DOHH2 (cell line): ENCODE data around the gene C1QTNF1.
"Not testable (repeated sequence)": the region's sequence is repeated elsewhere in the genome, so short reads cannot be mapped to it uniquely, and the experiment has no call there.

Source experiments
- H3F3A ChIP-seq: fragments of 200-600 bp; sonication (generic), shearing (Covaris generic); 2 replicates; pipeline ENCODE4 v1.6.0; 2016; ENCODE audit warnings: antibody characterized with exemption, mild to moderate bottlenecking; ENCODE audit not compliant: control insufficient read depth, insufficient read depth
- H3K27ac ChIP-seq: fragments of 200-600 bp; sonication (generic); 2 replicates; pipeline ENCODE4 v1.5.1; 2014; ENCODE audit warnings: low read depth, mild to moderate bottlenecking, low read length, moderate library complexity
- H3K27me3 ChIP-seq: fragments of 200-600 bp; sonication (generic); 2 replicates; pipeline ENCODE4 v1.6.1; 2014; ENCODE audit warnings: mild to moderate bottlenecking, low read length, mixed read lengths; ENCODE audit not compliant: control insufficient read depth
- H3K36me3 ChIP-seq: fragments of 200-600 bp; sonication (generic); 2 replicates; pipeline ENCODE4 v1.6.1; 2014; ENCODE audit warnings: mild to moderate bottlenecking, low read length, moderate library complexity, mixed read lengths; ENCODE audit not compliant: control insufficient read depth
- H3K4me1 ChIP-seq: fragments of 200-600 bp; sonication (generic); 2 replicates; pipeline ENCODE4 v1.6.1; 2014; ENCODE audit warnings: mild to moderate bottlenecking, low read length, mixed read lengths; ENCODE audit not compliant: control insufficient read depth
- H3K4me2 ChIP-seq: fragments of 200-600 bp; sonication (generic); 2 replicates; pipeline ENCODE4 v1.6.0; 2014; ENCODE audit warnings: mild to moderate bottlenecking, low read length, moderate library complexity
- H3K4me3 ChIP-seq: fragments of 200-600 bp; sonication (generic); 2 replicates; pipeline ENCODE4 v1.5.1; 2014; ENCODE audit warnings: mild to moderate bottlenecking, low read length, mixed read lengths
- H3K79me2 ChIP-seq: fragments of 200-600 bp; sonication (generic); 2 replicates; pipeline ENCODE4 v1.6.1; 2014; ENCODE audit warnings: mild to moderate bottlenecking, low read length, mixed read lengths; ENCODE audit not compliant: control insufficient read depth
- H3K9me2 ChIP-seq: fragments of 200-600 bp; sonication (generic); replicated peaks from 2 replicates; pipeline ENCODE4 v1.6.1; 2014; ENCODE audit warnings: mild to moderate bottlenecking, low read length, mixed read lengths; ENCODE audit not compliant: control insufficient read depth
- H3K9me3 ChIP-seq: fragments of 200-600 bp; sonication (generic); 2 replicates; pipeline ENCODE4 v1.6.1; 2014; ENCODE audit warnings: antibody characterized with exemption, low read length, mixed read lengths; ENCODE audit not compliant: control insufficient read depth, insufficient read depth
- H4K20me1 ChIP-seq: fragments of 200-600 bp; sonication (generic); 2 replicates; pipeline ENCODE4 v1.6.0; 2014; ENCODE audit warnings: low read depth, mild to moderate bottlenecking, antibody characterized with exemption, low read length, moderate library complexity; ENCODE audit not compliant: control insufficient read depth, insufficient read depth
- EZH2phosphoT487 ChIP-seq: fragments of 200-600 bp; sonication (generic); IDR thresholded peaks from 2 replicates; pipeline ENCODE4 v1.6.1; 2017; ENCODE audit warnings: borderline replicate concordance, mild to moderate bottlenecking, antibody characterized with exemption, low read length, moderate library complexity, mixed read lengths
- TF ChIP-seq, protein P1 (sequence below): fragments of 200-600 bp; sonication (generic); IDR thresholded peaks from one replicate; pipeline ENCODE4 v1.5.1; 2014; ENCODE audit warnings: antibody characterized with exemption, mild to moderate bottlenecking, low read depth, low read length; ENCODE audit not compliant: poor library complexity, severe bottlenecking

The C1QTNF1 gene

DNA sequence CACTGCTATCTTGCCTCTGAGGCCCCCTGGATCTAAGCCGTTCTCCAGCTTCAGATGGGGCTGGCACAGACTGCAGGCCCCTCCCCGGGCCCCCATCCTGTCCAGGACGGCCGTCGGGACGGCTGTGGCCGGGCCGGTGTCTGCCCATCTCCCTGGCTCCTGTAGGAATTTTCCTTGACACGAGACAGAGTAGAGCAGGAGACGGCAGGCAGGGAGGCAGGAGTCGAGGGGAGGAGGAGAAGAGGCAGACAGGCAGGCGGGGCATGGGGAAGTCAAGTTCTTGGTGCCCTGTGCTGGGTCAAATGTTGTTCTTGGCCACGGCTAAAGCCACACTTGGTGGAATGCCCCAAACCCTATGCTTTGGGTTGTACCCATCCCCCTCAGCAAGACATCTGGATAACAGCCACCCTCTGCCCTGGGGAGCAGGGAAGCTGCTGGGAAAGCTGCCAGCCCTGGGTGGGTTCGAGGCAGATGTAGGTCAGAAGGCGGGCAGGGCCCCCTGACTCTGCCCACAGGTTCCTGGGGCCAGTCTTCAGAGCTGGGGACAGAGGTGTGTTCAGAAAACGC is 4.0 kb downstream of the C1QTNF1 start:
- Histone ChIP-seq H3K36me3 (no peaks in the 10 kb centered on the region), H3K4me1 (peaks cover 4% of the 10 kb centered on the region; the same call in 1 of the 2 replicates), H3K9me2 (no peaks in the 10 kb centered on the region), H3K27ac (no peak overlapping the region), H3K9me3 (no peaks in the 10 kb centered on the region), H3K27me3 (peaks cover 43% of the 10 kb centered on the region), H3F3A (no peaks in the 10 kb centered on the region), H3K79me2 (no peaks in the 10 kb centered on the region), H3K4me3 (no peak overlapping the region), H3K4me2 (no peak overlapping the region), H4K20me1 (no peaks in the 10 kb centered on the region)
- TF ChIP-seq EZH2phosphoT487: no peak
- TF ChIP-seq, protein P1, sequence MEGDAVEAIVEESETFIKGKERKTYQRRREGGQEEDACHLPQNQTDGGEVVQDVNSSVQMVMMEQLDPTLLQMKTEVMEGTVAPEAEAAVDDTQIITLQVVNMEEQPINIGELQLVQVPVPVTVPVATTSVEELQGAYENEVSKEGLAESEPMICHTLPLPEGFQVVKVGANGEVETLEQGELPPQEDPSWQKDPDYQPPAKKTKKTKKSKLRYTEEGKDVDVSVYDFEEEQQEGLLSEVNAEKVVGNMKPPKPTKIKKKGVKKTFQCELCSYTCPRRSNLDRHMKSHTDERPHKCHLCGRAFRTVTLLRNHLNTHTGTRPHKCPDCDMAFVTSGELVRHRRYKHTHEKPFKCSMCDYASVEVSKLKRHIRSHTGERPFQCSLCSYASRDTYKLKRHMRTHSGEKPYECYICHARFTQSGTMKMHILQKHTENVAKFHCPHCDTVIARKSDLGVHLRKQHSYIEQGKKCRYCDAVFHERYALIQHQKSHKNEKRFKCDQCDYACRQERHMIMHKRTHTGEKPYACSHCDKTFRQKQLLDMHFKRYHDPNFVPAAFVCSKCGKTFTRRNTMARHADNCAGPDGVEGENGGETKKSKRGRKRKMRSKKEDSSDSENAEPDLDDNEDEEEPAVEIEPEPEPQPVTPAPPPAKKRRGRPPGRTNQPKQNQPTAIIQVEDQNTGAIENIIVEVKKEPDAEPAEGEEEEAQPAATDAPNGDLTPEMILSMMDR: no peak

- H4K20me1 ChIP-seq: no peaks in the 10 kb centered on the region
- H3K4me1 ChIP-seq: peaks cover 4% of the 10 kb centered on the region; the same call in 1 of the 2 replicates
- H3F3A ChIP-seq: no peaks in the 10 kb centered on the region
- no peaks in the 10 kb centered on the region for H3K36me3 ChIP-seq
- H3K9me3 ChIP-seq: no peaks in the 10 kb centered on the region
- no peak overlapping the region for H3K27ac ChIP-seq
- TF ChIP-seq, protein P1: no peak
- TF ChIP-seq EZH2phosphoT487: no peak
- no peak overlapping the region for H3K4me3 ChIP-seq
- no peak overlapping the region for H3K4me2 ChIP-seq
- H3K27me3 ChIP-seq: peaks cover 36% of the 10 kb centered on the region
- H3K9me2 ChIP-seq: no peaks in the 10 kb centered on the region
- H3K79me2 ChIP-seq: no peaks in the 10 kb centered on the region
Measured at GRCh38 chr17:79028496-79029326, 4.7 kb downstream of the C1QTNF1 start.

DNA sequence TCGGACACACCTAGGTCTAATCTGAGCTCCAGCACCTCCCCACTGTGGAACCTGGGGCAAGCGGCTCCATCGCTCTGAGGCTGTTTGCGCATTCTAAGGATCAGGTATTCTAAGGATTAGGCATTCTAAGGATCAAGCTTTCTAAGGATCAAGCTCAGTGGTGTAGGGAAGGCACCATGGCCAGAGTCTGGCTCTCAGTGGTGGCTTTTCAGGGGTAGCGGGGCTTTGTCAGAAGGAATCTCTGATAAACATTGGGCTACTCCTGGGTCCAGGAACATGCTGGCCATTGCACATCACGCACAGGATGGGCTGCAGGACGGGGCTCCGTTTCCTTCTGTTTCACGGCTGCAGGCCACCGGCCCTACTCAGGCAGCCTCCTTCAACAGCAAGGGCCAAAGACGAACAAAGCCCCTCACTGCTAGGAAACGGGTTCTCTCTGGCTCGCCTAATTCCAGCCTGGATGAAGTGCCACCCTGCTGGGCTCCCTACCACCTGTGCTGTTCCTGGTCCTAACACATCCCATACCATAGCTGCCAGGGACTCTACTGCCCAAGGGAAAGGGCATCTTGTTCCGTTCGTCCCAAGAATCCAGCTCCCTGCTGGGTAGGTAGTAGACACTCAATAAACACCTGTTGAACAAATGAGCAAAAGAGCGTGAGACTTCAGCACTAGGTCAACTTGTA is 5.5 kb downstream of the C1QTNF1 start:
- H4K20me1 ChIP-seq: no peaks in the 10 kb centered on the region
- no peaks in the 10 kb centered on the region for H3K36me3 ChIP-seq
- H3K9me2 ChIP-seq: no peaks in the 10 kb centered on the region
- H3K4me3 ChIP-seq: no peak overlapping the region
- H3K27me3 ChIP-seq: peaks cover 28% of the 10 kb centered on the region
- H3K4me1 ChIP-seq: no peaks in the 10 kb centered on the region
- TF ChIP-seq EZH2phosphoT487: no peak
- TF ChIP-seq, protein P1: no peak
- no peak overlapping the region for H3K27ac ChIP-seq
- H3K4me2 ChIP-seq: no peak overlapping the region
- no peaks in the 10 kb centered on the region for H3K9me3 ChIP-seq
- H3K79me2 ChIP-seq: no peaks in the 10 kb centered on the region
- no peaks in the 10 kb centered on the region for H3F3A ChIP-seq

- peaks cover 17% of the 10 kb centered on the region for H3K27me3 ChIP-seq
- not testable (repeated sequence) for H3K4me1 ChIP-seq, H3K79me2 ChIP-seq, H3K4me2 ChIP-seq, H3K27ac ChIP-seq, H3K9me2 ChIP-seq, H3F3A ChIP-seq, H3K4me3 ChIP-seq, H3K9me3 ChIP-seq, H3K36me3 ChIP-seq, H4K20me1 ChIP-seq
Measured at GRCh38 chr17:79030636-79031035, 6.7 kb downstream of the C1QTNF1 start.
